ENCODE data around the gene HEPACAM2.

Gene HEPACAM2

GRCh38 chr7:93188870-93189634 is 37.2 kb downstream of the HEPACAM2 start:
- H3K4me2 ChIP-seq (ENCODE audit: low read length), result no peak overlapping the region
- no peak overlapping the region for H3K27ac ChIP-seq (ENCODE audit: low read depth, low read length, poor library complexity, severe bottlenecking)
- no peaks in the 10 kb centered on the region for H3K9me3 ChIP-seq (ENCODE audit: low read length)
- H2AFZ ChIP-seq (ENCODE audit: low read length), result no peak overlapping the region
- H3K27me3 ChIP-seq (ENCODE audit: insufficient read depth, low read length), result no peaks in the 10 kb centered on the region
- TF ChIP-seq, protein P1, sequence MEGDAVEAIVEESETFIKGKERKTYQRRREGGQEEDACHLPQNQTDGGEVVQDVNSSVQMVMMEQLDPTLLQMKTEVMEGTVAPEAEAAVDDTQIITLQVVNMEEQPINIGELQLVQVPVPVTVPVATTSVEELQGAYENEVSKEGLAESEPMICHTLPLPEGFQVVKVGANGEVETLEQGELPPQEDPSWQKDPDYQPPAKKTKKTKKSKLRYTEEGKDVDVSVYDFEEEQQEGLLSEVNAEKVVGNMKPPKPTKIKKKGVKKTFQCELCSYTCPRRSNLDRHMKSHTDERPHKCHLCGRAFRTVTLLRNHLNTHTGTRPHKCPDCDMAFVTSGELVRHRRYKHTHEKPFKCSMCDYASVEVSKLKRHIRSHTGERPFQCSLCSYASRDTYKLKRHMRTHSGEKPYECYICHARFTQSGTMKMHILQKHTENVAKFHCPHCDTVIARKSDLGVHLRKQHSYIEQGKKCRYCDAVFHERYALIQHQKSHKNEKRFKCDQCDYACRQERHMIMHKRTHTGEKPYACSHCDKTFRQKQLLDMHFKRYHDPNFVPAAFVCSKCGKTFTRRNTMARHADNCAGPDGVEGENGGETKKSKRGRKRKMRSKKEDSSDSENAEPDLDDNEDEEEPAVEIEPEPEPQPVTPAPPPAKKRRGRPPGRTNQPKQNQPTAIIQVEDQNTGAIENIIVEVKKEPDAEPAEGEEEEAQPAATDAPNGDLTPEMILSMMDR (IDR thresholded peaks at IDR 0.05; ENCODE audit: low read length), result no peak
- TF ChIP-seq EZH2 (IDR thresholded peaks at IDR 0.05; ENCODE audit: borderline replicate concordance, low read length), result no peak
- no peak overlapping the region for H3K4me3 ChIP-seq (ENCODE audit: low read depth, low read length, poor library complexity, severe bottlenecking)
- no peaks in the 10 kb centered on the region for H3K9me2 ChIP-seq (ENCODE audit: low read depth, low read length)
- H4K20me1 ChIP-seq (ENCODE audit: insufficient read depth, low read length), result no peaks in the 10 kb centered on the region
- no peaks in the 10 kb centered on the region for H3K36me3 ChIP-seq (ENCODE audit: insufficient read depth, low read length)
- no peaks in the 10 kb centered on the region for H3K4me1 ChIP-seq (ENCODE audit: insufficient read depth, low read length, severe bottlenecking)
- no peaks in the 10 kb centered on the region for H3K79me2 ChIP-seq (ENCODE audit: insufficient read depth, low read length)
- H3F3A ChIP-seq (ENCODE audit: insufficient read depth, low read length), result no peaks in the 10 kb centered on the region
- H3K9ac ChIP-seq (ENCODE audit: low read length), result no peak overlapping the region

DNA sequence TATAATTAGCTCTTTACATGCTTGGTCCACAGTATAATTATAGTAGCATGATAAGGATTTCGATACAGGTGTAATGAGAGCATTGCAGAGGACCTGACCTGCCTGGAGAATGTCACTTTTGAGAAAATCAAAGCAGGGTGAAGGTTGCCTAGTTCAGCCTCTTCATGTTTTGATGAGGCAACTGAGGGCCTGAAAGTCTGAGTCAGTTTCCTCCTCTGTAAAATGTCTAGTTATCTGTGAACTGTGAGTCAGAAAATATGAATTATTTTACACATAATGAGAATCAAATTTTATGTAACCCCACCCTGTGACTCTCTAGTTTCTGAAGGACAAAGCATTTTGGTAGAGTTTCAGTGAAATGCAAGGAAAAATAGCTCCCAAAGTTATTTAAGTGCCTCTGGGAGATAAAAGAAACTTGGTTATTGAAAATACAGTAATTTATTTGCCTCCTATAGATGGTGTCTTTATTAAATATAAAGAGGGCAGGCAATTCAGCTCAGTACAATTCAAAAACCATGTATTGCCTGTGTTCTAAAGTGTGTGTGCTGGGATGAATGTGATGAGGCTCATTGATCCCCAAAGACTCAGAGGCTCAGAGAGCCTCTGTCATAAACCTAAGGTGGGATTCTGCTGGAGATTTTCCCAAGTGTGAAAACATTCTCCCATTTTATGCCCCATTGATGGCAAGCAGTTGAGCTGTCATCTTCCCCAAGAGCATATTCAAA is 40.8 kb downstream of the HEPACAM2 start:
- H3K27ac ChIP-seq (ENCODE audit: low read depth, low read length, poor library complexity, severe bottlenecking), result no peak overlapping the region
- H3K4me2 ChIP-seq (ENCODE audit: low read length), result no peak overlapping the region
- no peaks in the 10 kb centered on the region for H3K4me1 ChIP-seq (ENCODE audit: insufficient read depth, low read length, severe bottlenecking)
- H3K36me3 ChIP-seq (ENCODE audit: insufficient read depth, low read length), result no peaks in the 10 kb centered on the region
- no peaks in the 10 kb centered on the region for H3K9me3 ChIP-seq (ENCODE audit: low read length)
- H3F3A ChIP-seq (ENCODE audit: insufficient read depth, low read length), result no peaks in the 10 kb centered on the region
- H3K9me2 ChIP-seq (ENCODE audit: low read depth, low read length), result no peaks in the 10 kb centered on the region
- no peaks in the 10 kb centered on the region for H3K27me3 ChIP-seq (ENCODE audit: insufficient read depth, low read length)
- no peak overlapping the region for H3K4me3 ChIP-seq (ENCODE audit: low read depth, low read length, poor library complexity, severe bottlenecking)
- no peaks in the 10 kb centered on the region for H4K20me1 ChIP-seq (ENCODE audit: insufficient read depth, low read length)
- TF ChIP-seq EZH2 (IDR thresholded peaks at IDR 0.05; ENCODE audit: borderline replicate concordance, low read length), result no peak
- TF ChIP-seq, protein P1 (IDR thresholded peaks at IDR 0.05; ENCODE audit: low read length), result no peak
- no peak overlapping the region for H2AFZ ChIP-seq (ENCODE audit: low read length)
- H3K79me2 ChIP-seq (ENCODE audit: insufficient read depth, low read length), result no peaks in the 10 kb centered on the region
- H3K9ac ChIP-seq (ENCODE audit: low read length), result no peak overlapping the region

GRCh38 chr7:93179173-93179572 is 47.1 kb downstream of the HEPACAM2 start:
- no peak overlapping the region for H2AFZ ChIP-seq (ENCODE audit: low read length)
- H3K4me2 ChIP-seq (ENCODE audit: low read length), result no peak overlapping the region
- H3K36me3 ChIP-seq (ENCODE audit: insufficient read depth, low read length), result no peaks in the 10 kb centered on the region
- no peak overlapping the region for H3K9ac ChIP-seq (ENCODE audit: low read length)
- H3K79me2 ChIP-seq (ENCODE audit: insufficient read depth, low read length), result no peaks in the 10 kb centered on the region
- H3F3A ChIP-seq (ENCODE audit: insufficient read depth, low read length), result no peaks in the 10 kb centered on the region
- TF ChIP-seq, protein P1 (IDR thresholded peaks at IDR 0.05; ENCODE audit: low read length), result no peak
- TF ChIP-seq EZH2 (IDR thresholded peaks at IDR 0.05; ENCODE audit: borderline replicate concordance, low read length), result no peak
- no peaks in the 10 kb centered on the region for H3K9me2 ChIP-seq (ENCODE audit: low read depth, low read length)
- H3K27ac ChIP-seq (ENCODE audit: low read depth, low read length, poor library complexity, severe bottlenecking), result no peak overlapping the region
- no peaks in the 10 kb centered on the region for H4K20me1 ChIP-seq (ENCODE audit: insufficient read depth, low read length)
- no peak overlapping the region for H3K4me3 ChIP-seq (ENCODE audit: low read depth, low read length, poor library complexity, severe bottlenecking)
- H3K4me1 ChIP-seq (ENCODE audit: insufficient read depth, low read length, severe bottlenecking), result no peaks in the 10 kb centered on the region
- no peaks in the 10 kb centered on the region for H3K27me3 ChIP-seq (ENCODE audit: insufficient read depth, low read length)
- no peaks in the 10 kb centered on the region for H3K9me3 ChIP-seq (ENCODE audit: low read length)

All from OCI-LY1 (cell line).